Measurements from ENCODE around the gene GLIPR1L1. TPM values are rescaled to one million over a fixed set of nuclear protein-coding genes. Genes with fewer than 3 reads are reported as not detected.

GLIPR1L1 gene
- total and polyA plus RNA-seq, 2 of the 4 experiments (the other 2 are of a cell fraction), result not detected

DNA sequence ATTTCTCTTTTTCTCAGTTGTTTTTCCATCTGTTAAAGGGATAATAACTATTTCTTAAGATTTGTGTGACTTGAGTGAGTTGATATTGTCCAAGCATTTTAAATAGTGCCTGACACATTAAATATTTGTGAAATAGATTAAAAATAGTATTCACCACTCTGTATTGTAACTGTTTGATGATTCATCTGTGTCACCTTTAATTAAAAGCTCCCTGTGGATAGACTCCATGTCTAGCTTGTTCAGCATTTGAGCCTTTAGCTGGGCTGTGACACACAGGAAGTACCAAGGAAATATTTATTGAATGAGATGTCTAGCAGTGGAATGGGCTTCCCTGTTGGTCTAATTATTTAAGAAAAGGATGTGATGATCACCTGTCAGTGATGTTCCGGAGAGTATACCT is 54.6 kb downstream of the GLIPR1L1 start:
- CTCF ChIA-PET, result interaction anchor here (1.2 kb wide), 1 partner anchor 14 kb away, joined by 3 read pairs; no protein-coding TSS in a partner anchor
- TF ChIP-seq RAD21 (IDR thresholded peaks at IDR 0.05; ENCODE audit: low read length) (no peak), MAFK (IDR thresholded peaks at IDR 0.05; ENCODE audit: low read depth, low read length) (0 out of 2 replicates have a peak, but pooled peaks have one; percentile 19), MXI1 (IDR thresholded peaks at IDR 0.05; ENCODE audit: borderline replicate concordance, low read depth, low read length) (no peak), RCOR1 (IDR thresholded peaks at IDR 0.05; ENCODE audit: insufficient replicate concordance, low read length) (no peak), RFX5 (IDR thresholded peaks at IDR 0.05; ENCODE audit: low read depth, low read length) (no peak)
- TF ChIP-seq, protein P1, sequence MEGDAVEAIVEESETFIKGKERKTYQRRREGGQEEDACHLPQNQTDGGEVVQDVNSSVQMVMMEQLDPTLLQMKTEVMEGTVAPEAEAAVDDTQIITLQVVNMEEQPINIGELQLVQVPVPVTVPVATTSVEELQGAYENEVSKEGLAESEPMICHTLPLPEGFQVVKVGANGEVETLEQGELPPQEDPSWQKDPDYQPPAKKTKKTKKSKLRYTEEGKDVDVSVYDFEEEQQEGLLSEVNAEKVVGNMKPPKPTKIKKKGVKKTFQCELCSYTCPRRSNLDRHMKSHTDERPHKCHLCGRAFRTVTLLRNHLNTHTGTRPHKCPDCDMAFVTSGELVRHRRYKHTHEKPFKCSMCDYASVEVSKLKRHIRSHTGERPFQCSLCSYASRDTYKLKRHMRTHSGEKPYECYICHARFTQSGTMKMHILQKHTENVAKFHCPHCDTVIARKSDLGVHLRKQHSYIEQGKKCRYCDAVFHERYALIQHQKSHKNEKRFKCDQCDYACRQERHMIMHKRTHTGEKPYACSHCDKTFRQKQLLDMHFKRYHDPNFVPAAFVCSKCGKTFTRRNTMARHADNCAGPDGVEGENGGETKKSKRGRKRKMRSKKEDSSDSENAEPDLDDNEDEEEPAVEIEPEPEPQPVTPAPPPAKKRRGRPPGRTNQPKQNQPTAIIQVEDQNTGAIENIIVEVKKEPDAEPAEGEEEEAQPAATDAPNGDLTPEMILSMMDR (conservative IDR thresholded peaks at IDR 0.05; ENCODE audit: low read depth, low read length), result no peak
- no peaks in the 10 kb centered on the region for H3K9me3 ChIP-seq (ENCODE audit: control insufficient read depth, insufficient read depth, low read length)
- H2AFZ ChIP-seq (replicated peaks; ENCODE audit: low read length, poor library complexity), result no peak overlapping the region
- no peak overlapping the region for H3K4me3 ChIP-seq (ENCODE audit: insufficient read depth, low read depth, low read length)
- no peaks in the 10 kb centered on the region for H3K27me3 ChIP-seq (ENCODE audit: control insufficient read depth, insufficient read depth, low read length)
- WGBS, 2 experiments (ENCODE audit: extremely low coverage in 2 of 2, insufficient read length in 1 of 2), result no CpG with 5 or more reads among the region's 1 CpG
- no peaks in the 10 kb centered on the region for H4K20me1 ChIP-seq (ENCODE audit: insufficient read depth, low read length)
- DNase-seq (peak; percentile 40), ATAC-seq (ENCODE audit: low read depth) (no peak)
- H3K9me1 ChIP-seq (ENCODE audit: insufficient read depth, low read length), result no peaks in the 10 kb centered on the region; the same call in 1 of the 2 replicates
- H4K8ac ChIP-seq (ENCODE audit: low read depth in 2 of 2, low read length in 2 of 2), result no peak overlapping the region
- no peaks in the 10 kb centered on the region for H3K79me1 ChIP-seq (ENCODE audit: low read depth in 1 of 2, low read length in 2 of 2)
- no peak overlapping the region for H3K4ac ChIP-seq (ENCODE audit: low read depth, low read length)
- H2BK5ac ChIP-seq (ENCODE audit: low read depth, low read length, poor library complexity, severe bottlenecking), result peak overlapping the region; percentile 5
- H2AK9ac ChIP-seq (replicated peaks; ENCODE audit: low read depth, low read length, poor library complexity), result no peak overlapping the region
- POLR2A ChIA-PET (ENCODE audit: unreplicated experiment), result no interaction called here
- no peak overlapping the region for H4K5ac ChIP-seq (ENCODE audit: low read depth, low read length)
- H3K18ac ChIP-seq (ENCODE audit: low read depth, low read length), result no peak overlapping the region
- no peaks in the 10 kb centered on the region for H3K36me3 ChIP-seq (ENCODE audit: control insufficient read depth, insufficient read depth, low read length)
- 0 out of 2 replicates have a peak, but pooled peaks cover 2% of the 10 kb centered on the region for H3K4me1 ChIP-seq (ENCODE audit: control insufficient read depth, insufficient read depth, low read length)
- no peak overlapping the region; the same call in 1 of the 2 replicates for H3K27ac ChIP-seq (ENCODE audit: insufficient read depth, low read length)
- no peak overlapping the region for H3K56ac ChIP-seq (ENCODE audit: extremely low read depth, insufficient read depth, low read length)
- H2AK5ac ChIP-seq (ENCODE audit: low read depth, low read length), result no peak overlapping the region
- in situ Hi-C loops (cut with MboI; ENCODE audit: low sequenced_read_pairs) (loop anchor here (10.0 kb wide), 1 partner anchor 96 kb away; the partner anchor contains the start of gene GLIPR1), intact Hi-C loops (cut with micrococcal nuclease) (no loop called here), dilution Hi-C loops (cut with HindIII; ENCODE audit: low sequenced_read_pairs, unreplicated experiment) (no loop called here)
- H3K9ac ChIP-seq (ENCODE audit: low read depth, low read length), result no peak overlapping the region
- peak overlapping the region; percentile 48; the same call in 1 of the 2 replicates for H2BK120ac ChIP-seq (ENCODE audit: low read depth, low read length)
- no peak overlapping the region for H3K14ac ChIP-seq (replicated peaks; ENCODE audit: low read depth, low read length)
- H3K23ac ChIP-seq (ENCODE audit: low read depth, low read length), result no peak overlapping the region
- no peak overlapping the region for H2BK15ac ChIP-seq (ENCODE audit: low read depth, low read length)
- BruUV-seq (replicated peaks), result no TSS peak
- H4K91ac ChIP-seq (ENCODE audit: insufficient read depth, low read depth, low read length), result no peak overlapping the region
- no peak overlapping the region for H2BK20ac ChIP-seq (ENCODE audit: low read depth, low read length)
- peak overlapping the region; percentile 43; the same call in 1 of the 2 replicates for H3K4me2 ChIP-seq (ENCODE audit: low read depth, low read length)
